Endothelial cell of umbilical vein (primary cell): ENCODE data around the gene RABL3. TPM values are rescaled to one million over a fixed set of nuclear protein-coding genes. Genes with fewer than 3 reads are reported as not detected.

Experiments used
- BruUV-seq: library from RNA; stranded (reverse); fragments of 400-500 nt; replicated peaks from 2 replicates; lab custom pipeline; 2021; lab: Mats Ljungman, UMichigan
- CTCF ChIA-PET: fragments of 300-600, 350-600 bp; sonication (Branson Sonifier 250); formaldehyde crosslinking; loops from one replicate; lab custom pipeline; 2021; ENCODE audit warnings: antibody characterized with exemption, inconsistent platforms; lab: Charles Lee
- POLR2A ChIA-PET: fragments of 300-600, 350-600 bp; sonication (Branson Sonifier 250); formaldehyde crosslinking; loops from one replicate; lab custom pipeline; 2021; ENCODE audit warnings: antibody characterized with exemption, inconsistent platforms; lab: Charles Lee
- DNase-seq: peaks from one replicate; pipeline ENCODE4 v3.0.0-alpha.2; 2011; ENCODE audit warnings: low read depth, low spot score
- FAIRE-seq: peaks from 2 replicates; lab custom pipeline; 2011; peaks lifted over from hg19 to GRCh38; lab: Jason Lieb, UNC
- H2AFZ ChIP-seq: 2 replicates; pipeline ENCODE4 v1.6.0; 2012; ENCODE audit warnings: low read depth, low read length, control low read depth, inconsistent platforms
- H3K27ac ChIP-seq: 2 replicates; pipeline ENCODE4 v1.5.1; 2011; ENCODE audit warnings: low read depth, mild to moderate bottlenecking, control low read depth, low read length, moderate library complexity; ENCODE audit not compliant: insufficient read depth
- H3K27me3 ChIP-seq, 2 experiments: 2 replicates each; pipeline versions ENCODE4 v1.6.0 to v1.6.1; 2011; ENCODE audit warnings: low read length in 2 of 2, mixed read lengths in 1 of 2; ENCODE audit not compliant: control insufficient read depth in 2 of 2, insufficient read depth in 2 of 2
- H3K36me3 ChIP-seq, 2 experiments: 2 replicates in 1 of 2; 3 replicates in 1 of 2; pipeline ENCODE4 v1.5.1; 2011; ENCODE audit warnings: low read length in 2 of 2, mild to moderate bottlenecking in 1 of 2, moderate library complexity in 1 of 2; ENCODE audit not compliant: control insufficient read depth in 2 of 2, insufficient read depth in 2 of 2; ENCODE audit errors: extremely low read depth in 1 of 2
- H3K4me1 ChIP-seq: 3 replicates; pipeline ENCODE4 v1.5.1; 2011; ENCODE audit warnings: mild to moderate bottlenecking, low read length; ENCODE audit not compliant: control insufficient read depth, insufficient read depth; ENCODE audit errors: extremely low read depth
- H3K4me2 ChIP-seq: 2 replicates; pipeline ENCODE4 v1.6.1; 2011; ENCODE audit warnings: low read length, control low read depth, mixed read lengths; ENCODE audit not compliant: insufficient read depth
- H3K4me3 ChIP-seq, 3 experiments: fragments of 200-600 bp in 1 of 3; sonication (generic), shearing (Covaris generic) in 1 of 3; replicated peaks in 1 of 3; 2 replicates each; pipeline ENCODE4 v1.5.1; 2011 to 2016; ENCODE audit warnings: control low read depth in 3 of 3, low read length in 3 of 3, mild to moderate bottlenecking in 2 of 3, inconsistent platforms in 1 of 3, low read depth in 1 of 3, moderate library complexity in 1 of 3; ENCODE audit not compliant: insufficient read depth in 1 of 3
- H3K79me2 ChIP-seq: 2 replicates; pipeline ENCODE4 v1.6.0; 2012; ENCODE audit warnings: low read length, inconsistent platforms; ENCODE audit not compliant: control insufficient read depth, insufficient read depth
- H3K9ac ChIP-seq: replicated peaks from 2 replicates; pipeline ENCODE3; 2011; ENCODE audit warnings: low read length, control low read depth; ENCODE audit not compliant: insufficient read depth; ENCODE audit errors: extremely low read depth
- H3K9me1 ChIP-seq: replicated peaks from 3 replicates; pipeline ENCODE4 v1.6.0; 2011; ENCODE audit warnings: mild to moderate bottlenecking, low read length; ENCODE audit not compliant: control insufficient read depth, insufficient read depth; ENCODE audit errors: extremely low read depth
- H3K9me3 ChIP-seq: replicated peaks from 2 replicates; pipeline ENCODE4 v1.5.1; 2012; ENCODE audit warnings: low read length, inconsistent platforms; ENCODE audit not compliant: control insufficient read depth, insufficient read depth
- H4K20me1 ChIP-seq: replicated peaks from 2 replicates; pipeline ENCODE3; 2011; ENCODE audit warnings: mild to moderate bottlenecking, low read length; ENCODE audit not compliant: control insufficient read depth, insufficient read depth; ENCODE audit errors: extremely low read depth
- EZH2 ChIP-seq: IDR thresholded peaks from 2 replicates; pipeline ENCODE4 v1.6.1; 2012; ENCODE audit warnings: borderline replicate concordance, low read depth, mild to moderate bottlenecking, moderate library complexity, low read length, inconsistent platforms; ENCODE audit not compliant: severe bottlenecking
- FOS ChIP-seq: IDR thresholded peaks from 2 replicates; pipeline ENCODE4 v1.6.1; 2011; ENCODE audit warnings: mild to moderate bottlenecking, low read length, moderate library complexity, borderline replicate concordance; ENCODE audit not compliant: insufficient read depth
- GATA2 ChIP-seq: IDR thresholded peaks from 2 replicates; pipeline ENCODE4 v1.7.0; 2011; ENCODE audit warnings: low read depth, mild to moderate bottlenecking, moderate library complexity, mixed read lengths, low read length; ENCODE audit not compliant: insufficient read length, insufficient read depth
- JUN ChIP-seq: IDR thresholded peaks from 2 replicates; pipeline ENCODE4 v1.6.1; 2011; ENCODE audit warnings: borderline replicate concordance, low read depth; ENCODE audit not compliant: insufficient read length, insufficient read depth
- MYC ChIP-seq: IDR thresholded peaks from one replicate; pipeline ENCODE4 v1.6.1; 2011; ENCODE audit warnings: mild to moderate bottlenecking, low read depth, low read length
- POLR2A ChIP-seq: IDR thresholded peaks from 2 replicates; pipeline ENCODE4 v1.6.1; 2012; ENCODE audit warnings: low read depth, mild to moderate bottlenecking, control low read depth, low read length
- POLR2AphosphoS5 ChIP-seq: IDR thresholded peaks from 2 replicates; pipeline ENCODE4 v1.6.1; 2012; ENCODE audit warnings: low read depth, mild to moderate bottlenecking, control low read depth, low read length, moderate library complexity; ENCODE audit not compliant: insufficient read depth
- dilution Hi-C: fragments of 300-500 bp; cut with MboI; formaldehyde crosslinking; loops from one replicate; pipeline ENCODE4 v1.15.0; 2019; ENCODE audit warnings: low sequenced_read_pairs; ENCODE audit not compliant: extremely low pct_ligation_motif_present
- intact Hi-C: fragments of 100-400 bp; cut with micrococcal nuclease; formaldehyde crosslinking; loops from one replicate; pipeline ENCODE4 v1.10.0; 2022
- polyA plus RNA-seq, 4 experiments: library from polyadenylated mRNA; depleted of rRNA in 3 of 4; stranded (reverse) in 3 of 4; unstranded in 1 of 4; fragments of >200 nt; gene quantifications; 2 replicates each; pipeline versions ENCODE4 v1.2.1 to v1.2.3, GENCODE V29; 2011 to 2012; ENCODE audit warnings: missing spikeins in 1 of 4
- total RNA-seq: library from RNA; stranded (reverse); gene quantifications from 2 replicates; pipeline ENCODE4 v1.2.3, GENCODE V29; 2021
- TF ChIP-seq, protein P1 (sequence below): IDR thresholded peaks from 2 replicates; pipeline ENCODE4 v1.6.1; 2011; ENCODE audit not compliant: insufficient read depth, insufficient read length
- TF ChIP-seq, protein P2 (sequence below), 2 donors: IDR thresholded peaks; 1 replicate in 1 of 2; 2 replicates in 1 of 2; pipeline ENCODE4 v1.5.1; 2011; ENCODE audit warnings: low read length in 2 of 2, mild to moderate bottlenecking in 2 of 2, moderate library complexity in 2 of 2, control low read depth in 1 of 2, inconsistent platforms in 1 of 2, low read depth in 1 of 2; ENCODE audit not compliant: insufficient read depth in 1 of 2; ENCODE audit errors: extremely low read depth in 1 of 2

RABL3 gene
- total and polyA plus RNA-seq, 2 donors (not counting 3 experiments of a cell fraction or from before 2014, with no cell fraction given): 4.3 to 24.9 TPM

DNA sequence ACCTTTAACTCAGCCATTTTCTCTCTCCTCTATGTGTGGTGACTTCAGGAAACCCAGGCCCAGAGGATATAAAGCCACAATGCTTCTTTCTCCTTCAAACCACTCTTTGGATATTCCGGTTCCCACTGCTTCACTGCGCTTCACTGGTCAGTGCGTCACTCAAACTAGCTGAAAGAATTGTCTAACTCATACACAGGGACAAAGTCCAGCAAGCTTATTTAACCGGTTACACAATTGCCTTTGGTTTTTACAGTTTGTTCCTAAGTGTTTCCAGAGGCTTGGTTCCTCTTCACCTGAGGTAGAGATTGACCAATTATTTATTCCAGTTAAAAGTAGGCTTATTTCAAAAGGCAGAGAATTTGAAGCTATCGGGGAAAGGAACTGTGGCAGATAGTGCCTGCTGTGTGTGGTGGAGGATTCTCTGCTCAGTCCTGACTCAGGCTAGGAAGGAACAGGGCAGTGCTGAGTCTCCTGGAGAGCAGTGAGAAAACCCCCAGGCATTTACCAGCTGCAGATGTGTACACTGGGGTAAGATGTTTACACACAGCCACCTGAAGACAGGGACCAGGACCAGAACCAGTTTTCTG lies 60.1 kb downstream of the RABL3 start, which contains the start of gene HGD:
Gene HGD, minus strand, starts transcription at position 145 of the 587 bp plus-strand sequence. Its CDS starts 128 bp downstream, at position 17.
- no peak within 1 kb of the TSS for H3K27ac ChIP-seq
- no peak for DNase-seq

More for the DNA sequence above, 60.1 kb downstream of the RABL3 start, which contains the start of gene HGD:
- POLR2A ChIA-PET: no interaction called here
- FAIRE-seq: no peak
- Histone ChIP-seq H3K36me3 (no peaks in the 10 kb centered on the region), H3K9ac (no peak within 1 kb of the TSS), H3K9me1 (no peaks in the 10 kb centered on the region), H4K20me1 (no peaks in the 10 kb centered on the region), H3K9me3 (no peaks in the 10 kb centered on the region), H3K4me1 (peaks cover 21% of the 10 kb centered on the region), H3K27me3 (no peaks in the 10 kb centered on the region), H3K79me2 (no peaks in the 10 kb centered on the region), H3K4me3 (no peak within 1 kb of the TSS), H3K4me2 (no peak within 1 kb of the TSS), H2AFZ (no peak within 1 kb of the TSS)
- dilution Hi-C loops: no loop called here
- BruUV-seq: no TSS peak
- TF ChIP-seq EZH2 (no peak), FOS (no peak), POLR2AphosphoS5 (no peak), MYC (no peak), JUN (no peak), POLR2A (no peak), GATA2 (no peak)
- TF ChIP-seq, protein P1, sequence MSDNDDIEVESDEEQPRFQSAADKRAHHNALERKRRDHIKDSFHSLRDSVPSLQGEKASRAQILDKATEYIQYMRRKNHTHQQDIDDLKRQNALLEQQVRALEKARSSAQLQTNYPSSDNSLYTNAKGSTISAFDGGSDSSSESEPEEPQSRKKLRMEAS: no peak
- TF ChIP-seq, protein P2, sequence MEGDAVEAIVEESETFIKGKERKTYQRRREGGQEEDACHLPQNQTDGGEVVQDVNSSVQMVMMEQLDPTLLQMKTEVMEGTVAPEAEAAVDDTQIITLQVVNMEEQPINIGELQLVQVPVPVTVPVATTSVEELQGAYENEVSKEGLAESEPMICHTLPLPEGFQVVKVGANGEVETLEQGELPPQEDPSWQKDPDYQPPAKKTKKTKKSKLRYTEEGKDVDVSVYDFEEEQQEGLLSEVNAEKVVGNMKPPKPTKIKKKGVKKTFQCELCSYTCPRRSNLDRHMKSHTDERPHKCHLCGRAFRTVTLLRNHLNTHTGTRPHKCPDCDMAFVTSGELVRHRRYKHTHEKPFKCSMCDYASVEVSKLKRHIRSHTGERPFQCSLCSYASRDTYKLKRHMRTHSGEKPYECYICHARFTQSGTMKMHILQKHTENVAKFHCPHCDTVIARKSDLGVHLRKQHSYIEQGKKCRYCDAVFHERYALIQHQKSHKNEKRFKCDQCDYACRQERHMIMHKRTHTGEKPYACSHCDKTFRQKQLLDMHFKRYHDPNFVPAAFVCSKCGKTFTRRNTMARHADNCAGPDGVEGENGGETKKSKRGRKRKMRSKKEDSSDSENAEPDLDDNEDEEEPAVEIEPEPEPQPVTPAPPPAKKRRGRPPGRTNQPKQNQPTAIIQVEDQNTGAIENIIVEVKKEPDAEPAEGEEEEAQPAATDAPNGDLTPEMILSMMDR (IDR thresholded peaks at IDR 0.05; ENCODE audit: extremely low read depth in 1 of 2, insufficient read depth in 1 of 2, low read depth in 1 of 2, low read length in 2 of 2): no peak
- intact Hi-C loops: no loop called here
- CTCF ChIA-PET: interaction anchor here (1.9 kb wide), 1 partner anchor 12 kb away, joined by 7 read pairs; no protein-coding TSS in a partner anchor
